ENCODE results near the gene FILIP1L. TPM values are rescaled to one million over a fixed set of nuclear protein-coding genes. Genes with fewer than 3 reads are reported as not detected.

FILIP1L gene
- total RNA-seq, 1 donor from 2014 or later: 47.0 TPM

DNA sequence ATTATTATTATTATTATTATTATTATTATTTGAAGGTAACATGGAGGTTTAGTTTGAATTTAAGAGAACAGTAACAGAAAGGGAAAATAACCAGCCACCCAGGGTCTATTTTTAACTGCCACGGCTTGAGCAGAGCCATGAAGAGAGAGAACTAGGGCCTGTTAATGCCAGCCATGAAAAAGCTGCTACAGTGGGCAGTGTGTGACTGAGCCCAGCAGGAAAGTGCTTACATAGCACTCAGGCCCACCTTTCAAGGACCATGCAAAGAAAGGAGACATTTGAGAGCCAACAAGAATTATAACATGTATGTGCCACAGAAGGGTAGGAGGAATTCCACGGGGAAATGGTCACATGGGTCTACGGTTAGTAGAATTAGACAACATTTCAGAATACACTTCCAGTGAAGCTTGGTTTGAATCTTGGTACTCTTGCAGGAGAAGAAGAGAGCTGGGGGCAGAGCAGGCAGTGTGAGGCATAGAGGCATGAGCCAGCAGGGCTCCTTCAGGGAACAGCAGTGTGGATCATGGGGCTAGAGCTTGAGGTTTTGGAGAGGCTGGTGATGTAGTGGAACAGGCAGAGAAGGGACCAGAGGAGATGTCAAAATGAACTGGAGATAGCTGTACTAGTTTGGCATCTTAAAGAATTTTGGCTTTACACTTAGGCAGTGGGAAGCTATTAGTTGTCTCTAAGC, 155.9 kb downstream of the FILIP1L start:
- no peaks in the 10 kb centered on the region for H3K36me3 Mint-ChIP-seq (ENCODE audit: unreplicated experiment)
- H3K27me3 Mint-ChIP-seq (ENCODE audit: unreplicated experiment): no peaks in the 10 kb centered on the region
- DNase-seq (ENCODE audit: extremely low spot score, unreplicated experiment): no peak
- peaks cover 15% of the 10 kb centered on the region for H3K4me1 Mint-ChIP-seq (ENCODE audit: unreplicated experiment)
- H3K9me3 Mint-ChIP-seq (ENCODE audit: unreplicated experiment): no peaks in the 10 kb centered on the region
- H3K4me3 Mint-ChIP-seq (ENCODE audit: unreplicated experiment): no peak overlapping the region
- H3K27ac Mint-ChIP-seq (ENCODE audit: unreplicated experiment): no peak overlapping the region
- TF ChIP-seq, protein P1, sequence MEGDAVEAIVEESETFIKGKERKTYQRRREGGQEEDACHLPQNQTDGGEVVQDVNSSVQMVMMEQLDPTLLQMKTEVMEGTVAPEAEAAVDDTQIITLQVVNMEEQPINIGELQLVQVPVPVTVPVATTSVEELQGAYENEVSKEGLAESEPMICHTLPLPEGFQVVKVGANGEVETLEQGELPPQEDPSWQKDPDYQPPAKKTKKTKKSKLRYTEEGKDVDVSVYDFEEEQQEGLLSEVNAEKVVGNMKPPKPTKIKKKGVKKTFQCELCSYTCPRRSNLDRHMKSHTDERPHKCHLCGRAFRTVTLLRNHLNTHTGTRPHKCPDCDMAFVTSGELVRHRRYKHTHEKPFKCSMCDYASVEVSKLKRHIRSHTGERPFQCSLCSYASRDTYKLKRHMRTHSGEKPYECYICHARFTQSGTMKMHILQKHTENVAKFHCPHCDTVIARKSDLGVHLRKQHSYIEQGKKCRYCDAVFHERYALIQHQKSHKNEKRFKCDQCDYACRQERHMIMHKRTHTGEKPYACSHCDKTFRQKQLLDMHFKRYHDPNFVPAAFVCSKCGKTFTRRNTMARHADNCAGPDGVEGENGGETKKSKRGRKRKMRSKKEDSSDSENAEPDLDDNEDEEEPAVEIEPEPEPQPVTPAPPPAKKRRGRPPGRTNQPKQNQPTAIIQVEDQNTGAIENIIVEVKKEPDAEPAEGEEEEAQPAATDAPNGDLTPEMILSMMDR (IDR thresholded peaks at IDR 0.05): no peak

DNA sequence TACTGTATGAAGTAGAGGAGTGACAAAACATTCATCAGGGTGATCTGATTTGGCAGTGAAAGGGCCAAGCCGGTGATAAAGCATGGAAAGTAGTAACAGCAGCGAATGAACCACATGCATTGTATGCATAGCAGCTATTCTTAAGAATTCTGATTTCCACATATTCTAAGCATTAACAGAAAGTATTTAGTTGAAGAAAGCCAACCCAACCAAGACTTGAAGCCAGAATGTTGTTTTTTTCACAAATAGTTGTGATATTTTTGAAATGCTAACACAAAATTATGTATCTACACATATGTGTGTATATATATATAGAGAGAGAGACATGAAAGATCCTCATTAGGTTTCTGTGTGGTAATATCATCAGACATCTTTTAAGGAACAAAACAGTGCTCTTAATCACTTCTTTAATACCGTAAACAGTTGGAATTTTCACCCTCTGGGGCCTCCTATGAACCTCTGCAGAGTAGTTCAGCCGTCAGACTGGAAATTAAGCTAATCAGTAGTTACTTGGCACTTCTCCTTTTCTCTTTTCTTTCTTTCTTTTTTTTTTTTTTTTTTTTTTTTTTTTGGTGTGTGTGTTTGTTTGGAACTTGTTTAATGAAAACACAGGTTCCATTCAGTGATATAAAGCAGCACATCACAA, 157.0 kb downstream of the FILIP1L start:
- no peaks in the 10 kb centered on the region for H3K9me3 Mint-ChIP-seq (ENCODE audit: unreplicated experiment)
- H3K27me3 Mint-ChIP-seq (ENCODE audit: unreplicated experiment): no peaks in the 10 kb centered on the region
- no peak overlapping the region for H3K4me3 Mint-ChIP-seq (ENCODE audit: unreplicated experiment)
- TF ChIP-seq, protein P1 (IDR thresholded peaks at IDR 0.05): no peak
- DNase-seq (ENCODE audit: extremely low spot score, unreplicated experiment): no peak
- H3K4me1 Mint-ChIP-seq (ENCODE audit: unreplicated experiment): peaks cover 21% of the 10 kb centered on the region
- H3K27ac Mint-ChIP-seq (ENCODE audit: unreplicated experiment): no peak overlapping the region
- H3K36me3 Mint-ChIP-seq (ENCODE audit: unreplicated experiment): no peaks in the 10 kb centered on the region

- no peak for DNase-seq (ENCODE audit: extremely low spot score, unreplicated experiment)
- TF ChIP-seq, protein P1 (IDR thresholded peaks at IDR 0.05): no peak
- Mint-ChIP-seq H3K27ac (ENCODE audit: unreplicated experiment) (no peak overlapping the region), H3K9me3 (ENCODE audit: unreplicated experiment) (no peaks in the 10 kb centered on the region), H3K27me3 (ENCODE audit: unreplicated experiment) (no peaks in the 10 kb centered on the region), H3K36me3 (ENCODE audit: unreplicated experiment) (no peaks in the 10 kb centered on the region), H3K4me3 (ENCODE audit: unreplicated experiment) (no peak overlapping the region), H3K4me1 (ENCODE audit: unreplicated experiment) (peaks cover 18% of the 10 kb centered on the region)
Observed at GRCh38 chr3:99955773-99956562, 158.3 kb downstream of the FILIP1L start.

- no peak overlapping the region for H3K27ac Mint-ChIP-seq (ENCODE audit: unreplicated experiment)
Observed at GRCh38 chr3:99954914-99955644, 159.2 kb downstream of the FILIP1L start.

More at GRCh38 chr3:99954914-99955644, 159.2 kb downstream of the FILIP1L start:
- Mint-ChIP-seq H3K4me1 (ENCODE audit: unreplicated experiment) (peaks cover 17% of the 10 kb centered on the region), H3K4me3 (ENCODE audit: unreplicated experiment) (no peak overlapping the region), H3K27me3 (ENCODE audit: unreplicated experiment) (no peaks in the 10 kb centered on the region), H3K36me3 (ENCODE audit: unreplicated experiment) (no peaks in the 10 kb centered on the region), H3K9me3 (ENCODE audit: unreplicated experiment) (no peaks in the 10 kb centered on the region)
- DNase-seq (ENCODE audit: extremely low spot score, unreplicated experiment): no peak
- TF ChIP-seq, protein P1 (IDR thresholded peaks at IDR 0.05): no peak
